Vagina (tissue), 2 donors: ENCODE measurements around the gene THRA. TPM values are rescaled to one million over a fixed set of nuclear protein-coding genes. Genes with fewer than 3 reads are reported as not detected.

Experiments
- DNase-seq, 2 donors: peaks; one replicate each; pipeline ENCODE4 v3.0.0-alpha.2; 2017; ENCODE audit errors: extremely low spot score in 2 of 2
- H3K27ac ChIP-seq: fragments of 200-600 bp; sonication (generic); one replicate; pipeline ENCODE4 v1.5.1; 2019
- H3K27me3 ChIP-seq: fragments of 200-600 bp; sonication (generic); one replicate; pipeline ENCODE4 v1.5.1; 2019
- H3K36me3 ChIP-seq, 2 donors: fragments of 200-600 bp; sonication (generic); one replicate each; pipeline ENCODE4 v1.5.1; 2017 to 2019
- H3K4me1 ChIP-seq: fragments of 200-600 bp; sonication (generic); one replicate; pipeline ENCODE4 v1.5.1; 2019
- H3K4me3 ChIP-seq, 2 donors: fragments of 200-600 bp; sonication (generic); 1 replicate in 1 of 2; 2 replicates in 1 of 2; pipeline ENCODE4 v1.5.1; 2016 to 2019
- H3K9me3 ChIP-seq: fragments of 200-600 bp; sonication (generic); one replicate; pipeline ENCODE4 v1.5.1; 2019
- CTCF ChIP-seq, 3 experiments: fragments of 450-650 bp in 2 of 3; fragments of 200-600 bp in 1 of 3; sonication (generic) in 1 of 3; IDR thresholded peaks; one replicate each; pipeline ENCODE4 v1.5.1; 2017 to 2019; ENCODE audit warnings: antibody characterized with exemption in 3 of 3, mild to moderate bottlenecking in 2 of 3, moderate library complexity in 2 of 3
- POLR2A ChIP-seq, 2 donors: fragments of 450-650 bp; IDR thresholded peaks; one replicate each; pipeline ENCODE4 v1.6.1; 2017; ENCODE audit warnings: antibody characterized with exemption in 2 of 2, mild to moderate bottlenecking in 2 of 2, moderate library complexity in 2 of 2
- POLR2AphosphoS5 ChIP-seq, 2 donors: sonication (generic); formaldehyde crosslinking; IDR thresholded peaks; one replicate each; pipeline ENCODE4 v1.9.0; 2017; ENCODE audit warnings: antibody characterized with exemption in 2 of 2, mild to moderate bottlenecking in 2 of 2, low read depth in 1 of 2; ENCODE audit not compliant: insufficient read depth in 1 of 2
- intact Hi-C: fragments of 100-400 bp; cut with DNase I; formaldehyde crosslinking; loops from one replicate; pipeline ENCODE4 v1.15.1; 2023
- total RNA-seq: library from RNA; depleted of rRNA; stranded (reverse); fragments of >200 nt; gene quantifications from one replicate; pipeline ENCODE4 v1.2.3, GENCODE V29; 2016

Gene THRA
- total RNA-seq, 1 donor from 2014 or later, result 40.3 TPM

- Histone ChIP-seq H3K9me3 (no peaks in the 10 kb centered on the region), H3K4me3 (no peak overlapping the region), H3K36me3 (peaks cover 0 to 28% of the 10 kb centered on the region in 2 donors), H3K27ac (no peak overlapping the region), H3K27me3 (no peaks in the 10 kb centered on the region), H3K4me1 (peaks cover 25% of the 10 kb centered on the region)
- intact Hi-C loops, result no loop called here
- TF ChIP-seq POLR2A (IDR thresholded peaks at IDR 0.05) (no peak), CTCF (IDR thresholded peaks at IDR 0.05) (no peak), POLR2AphosphoS5 (IDR thresholded peaks at IDR 0.05; ENCODE audit: insufficient read depth in 1 of 2, low read depth in 1 of 2) (no peak)
- no peak for DNase-seq
Measured at GRCh38 chr17:40079545-40079944, 16.8 kb downstream of the THRA start.

GRCh38 chr17:40084477-40084876, 21.7 kb downstream of the THRA start:
- intact Hi-C loops, result no loop called here
- Histone ChIP-seq H3K4me3 (no peak overlapping the region), H3K27ac (no peak overlapping the region), H3K36me3 (peaks cover 0 to 64% of the 10 kb centered on the region in 2 donors), H3K4me1 (no peaks in the 10 kb centered on the region), H3K27me3 (no peaks in the 10 kb centered on the region), H3K9me3 (no peaks in the 10 kb centered on the region)
- TF ChIP-seq POLR2A (IDR thresholded peaks at IDR 0.05), result no peak
- TF ChIP-seq CTCF (IDR thresholded peaks at IDR 0.05), result no peak
- TF ChIP-seq POLR2AphosphoS5 (IDR thresholded peaks at IDR 0.05; ENCODE audit: insufficient read depth in 1 of 2, low read depth in 1 of 2), result no peak
- DNase-seq, result no peak

- intact Hi-C loops, result loop anchor here (2.0 kb wide), 1 partner anchor 24 kb away; the partner anchor contains the start of gene THRA
- Histone ChIP-seq H3K4me3 (no peak overlapping the region), H3K9me3 (no peaks in the 10 kb centered on the region), H3K4me1 (peaks cover 15% of the 10 kb centered on the region), H3K27ac (peak overlapping the region; percentile 63), H3K27me3 (no peaks in the 10 kb centered on the region), H3K36me3 (peaks cover 0 to 64% of the 10 kb centered on the region in 2 donors)
- TF ChIP-seq POLR2AphosphoS5 (IDR thresholded peaks at IDR 0.05; ENCODE audit: insufficient read depth in 1 of 2, low read depth in 1 of 2), result peak in 1 of 2 donors; percentile 25
- TF ChIP-seq POLR2A (IDR thresholded peaks at IDR 0.05), result no peak
- TF ChIP-seq CTCF (IDR thresholded peaks at IDR 0.05), result peak; percentile 60 to 65 (median 63)
- DNase-seq, result no peak
Measured at GRCh38 chr17:40086150-40087044, 23.6 kb downstream of the THRA start.

- intact Hi-C loops, result loop anchor here (2.0 kb wide), 1 partner anchor 24 kb away; the partner anchor contains the start of gene THRA
- no peak for DNase-seq
- Histone ChIP-seq H3K4me3 (no peak overlapping the region), H3K9me3 (no peaks in the 10 kb centered on the region), H3K27ac (peak overlapping the region; percentile 63), H3K4me1 (peaks cover 23% of the 10 kb centered on the region), H3K36me3 (peaks cover 0 to 64% of the 10 kb centered on the region in 2 donors), H3K27me3 (no peaks in the 10 kb centered on the region)
- no peak for TF ChIP-seq POLR2AphosphoS5 (IDR thresholded peaks at IDR 0.05; ENCODE audit: insufficient read depth in 1 of 2, low read depth in 1 of 2)
- no peak for TF ChIP-seq CTCF (IDR thresholded peaks at IDR 0.05)
- TF ChIP-seq POLR2A (IDR thresholded peaks at IDR 0.05), result no peak
Measured at GRCh38 chr17:40087049-40087794, 24.5 kb downstream of the THRA start.
